Muscle layer of colon (tissue), 2 donors: ENCODE results near the gene RNU6-8.
A peak's percentile ranks its signal among the peaks of the same experiment; 100 is the strongest.

Source experiments
- H3K27ac ChIP-seq: one replicate; pipeline ENCODE4 v1.7.0; 2013; ENCODE audit warnings: low read depth, mild to moderate bottlenecking, low read length, moderate library complexity
- H3K27me3 ChIP-seq, 2 donors: one replicate each; pipeline ENCODE4 v1.7.0; 2013; ENCODE audit warnings: low read length in 2 of 2, mild to moderate bottlenecking in 2 of 2; ENCODE audit not compliant: insufficient read depth in 2 of 2, control insufficient read depth in 1 of 2
- H3K36me3 ChIP-seq: one replicate; pipeline ENCODE4 v1.7.0; 2013; ENCODE audit warnings: mild to moderate bottlenecking, low read length; ENCODE audit not compliant: insufficient read depth
- H3K4me1 ChIP-seq: one replicate; pipeline ENCODE4 v1.7.0; 2013; ENCODE audit warnings: mild to moderate bottlenecking, low read length; ENCODE audit not compliant: insufficient read depth
- H3K4me3 ChIP-seq, 2 donors: one replicate each; pipeline ENCODE4 v1.7.0; 2013; ENCODE audit warnings: low read length in 2 of 2, low read depth in 1 of 2, mild to moderate bottlenecking in 1 of 2, moderate library complexity in 1 of 2
- H3K9ac ChIP-seq: one replicate; pipeline ENCODE4 v1.7.0; 2013; ENCODE audit warnings: low read length
- H3K9me3 ChIP-seq: one replicate; pipeline ENCODE4 v1.7.0; 2013; ENCODE audit warnings: mild to moderate bottlenecking, low read length
- donor health status: abdominal sarcoma.
- donor health status: Adenocarcinoma of cecum.

The RNU6-8 gene

DNA sequence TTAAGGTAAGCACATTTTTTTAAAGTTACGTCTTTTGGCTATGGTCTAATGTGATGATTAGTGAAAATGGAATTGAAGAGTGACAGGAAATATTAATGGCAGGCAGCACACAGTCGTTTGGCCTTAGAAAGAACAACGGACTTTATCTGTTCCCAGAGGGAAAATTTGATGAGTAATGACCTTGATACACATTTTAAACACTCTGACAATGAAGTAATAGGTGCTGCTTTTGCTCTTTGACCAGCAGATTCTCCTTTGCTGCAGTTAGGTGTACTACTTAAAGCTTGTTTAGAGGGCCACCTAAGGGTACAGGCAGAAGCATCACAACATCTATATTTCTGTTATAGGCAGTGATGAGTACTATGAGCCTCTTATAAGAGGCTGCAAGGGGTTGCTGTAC is 27.1 kb upstream of the RNU6-8 start:
- Histone ChIP-seq H3K27me3 (no peaks in the 10 kb centered on the region), H3K36me3 (no peaks in the 10 kb centered on the region), H3K27ac (no peak overlapping the region), H3K9ac (no peak overlapping the region), H3K9me3 (no peaks in the 10 kb centered on the region), H3K4me1 (peaks cover 26% of the 10 kb centered on the region), H3K4me3 (no peak overlapping the region)

GRCh38 chr14:32226056-32226455 is 23.0 kb upstream of the RNU6-8 start:
- Histone ChIP-seq H3K36me3 (no peaks in the 10 kb centered on the region), H3K4me3 (no peak overlapping the region), H3K27ac (no peak overlapping the region), H3K9me3 (no peaks in the 10 kb centered on the region), H3K9ac (no peak overlapping the region), H3K27me3 (no peaks in the 10 kb centered on the region), H3K4me1 (peaks cover 18% of the 10 kb centered on the region)

DNA sequence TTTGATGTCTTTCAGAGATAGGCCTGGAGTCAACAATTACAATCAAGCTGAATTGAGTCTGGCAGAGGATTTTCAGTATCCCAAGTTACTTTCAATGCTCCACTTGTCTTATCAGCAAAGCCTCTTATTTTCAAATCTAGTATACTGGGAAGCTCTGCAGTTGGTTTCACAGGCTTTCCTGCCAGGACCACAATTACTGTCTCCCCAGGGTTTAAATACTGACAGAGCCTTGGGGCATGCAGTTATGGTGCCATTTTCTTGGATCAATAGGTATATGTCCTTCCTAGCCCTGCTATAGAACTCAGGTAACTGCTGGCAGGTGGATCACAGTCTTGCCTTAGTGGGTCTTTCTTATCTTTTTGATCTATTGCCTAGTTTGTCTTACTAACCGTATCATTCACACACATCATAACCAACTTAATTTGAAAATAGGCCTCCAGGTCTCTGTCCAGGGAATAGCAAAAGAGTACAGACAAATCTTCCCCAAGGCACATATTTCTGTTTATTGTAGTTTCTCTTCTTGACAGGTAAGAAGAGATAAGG is 22.4 kb upstream of the RNU6-8 start:
- peaks cover 12% of the 10 kb centered on the region for H3K4me1 ChIP-seq
- no peaks in the 10 kb centered on the region for H3K9me3 ChIP-seq
- H3K9ac ChIP-seq = peak overlapping the region; percentile 4
- H3K36me3 ChIP-seq = no peaks in the 10 kb centered on the region
- no peaks in the 10 kb centered on the region for H3K27me3 ChIP-seq
- H3K27ac ChIP-seq = no peak overlapping the region
- H3K4me3 ChIP-seq = no peak overlapping the region

DNA sequence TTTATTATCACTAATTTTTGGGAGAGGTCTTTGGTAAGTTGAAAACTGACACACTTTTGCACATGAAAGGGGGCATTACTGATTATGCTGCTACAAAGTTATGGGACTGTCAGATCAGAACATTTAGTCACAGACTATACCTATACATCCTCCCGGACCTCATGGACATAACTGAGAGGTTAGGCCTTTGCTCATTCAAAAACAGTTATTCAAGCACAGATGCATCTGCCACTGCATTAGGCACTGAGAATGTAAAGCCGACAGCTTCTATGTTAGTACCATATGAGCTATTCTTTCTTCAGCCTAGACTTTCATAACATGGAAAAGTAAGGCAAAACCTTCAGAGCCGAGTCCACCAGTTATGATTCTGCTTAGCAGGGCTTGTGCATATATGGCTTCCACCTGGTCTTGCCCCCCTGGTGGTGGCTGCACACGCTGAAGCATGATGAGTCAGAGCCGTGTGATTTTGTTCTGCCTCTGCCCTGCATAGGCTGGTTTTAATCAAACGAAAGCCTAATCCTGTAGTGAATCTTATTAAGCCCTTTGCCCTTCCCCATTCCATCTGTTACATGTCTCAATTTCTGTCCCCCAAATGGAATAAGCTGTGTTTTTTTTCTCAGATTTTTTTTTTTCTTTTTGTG is 21.8 kb upstream of the RNU6-8 start:
- Histone ChIP-seq H3K9me3 (no peaks in the 10 kb centered on the region), H3K27me3 (no peaks in the 10 kb centered on the region), H3K4me3 (no peak overlapping the region), H3K9ac (peak overlapping the region; percentile 4), H3K27ac (no peak overlapping the region), H3K4me1 (peaks cover 6% of the 10 kb centered on the region), H3K36me3 (no peaks in the 10 kb centered on the region)

DNA sequence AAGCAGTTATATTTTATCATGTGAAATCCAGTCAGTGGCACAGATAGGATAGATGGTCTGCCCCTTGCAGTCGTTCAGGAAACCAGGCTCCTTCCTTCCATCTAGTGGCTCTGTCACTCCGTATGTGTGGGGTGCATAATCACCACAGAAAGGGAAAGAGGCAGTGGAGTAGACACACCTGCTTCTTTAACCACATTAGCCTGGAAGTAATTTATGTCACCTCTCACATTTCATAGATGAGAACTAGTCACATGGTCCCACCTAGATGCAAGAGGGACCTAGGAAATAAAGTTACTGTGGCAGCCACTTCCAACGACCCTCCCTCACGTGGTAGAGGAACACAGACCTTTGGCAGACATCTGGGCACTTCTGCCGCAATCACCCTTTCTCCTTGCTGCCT is 14.2 kb upstream of the RNU6-8 start:
- H3K27me3 ChIP-seq = no peaks in the 10 kb centered on the region
- no peak overlapping the region for H3K9ac ChIP-seq
- no peaks in the 10 kb centered on the region for H3K9me3 ChIP-seq
- no peak overlapping the region for H3K4me3 ChIP-seq
- H3K36me3 ChIP-seq = no peaks in the 10 kb centered on the region
- H3K4me1 ChIP-seq = no peaks in the 10 kb centered on the region
- H3K27ac ChIP-seq = no peak overlapping the region

- Histone ChIP-seq H3K27me3 (no peaks in the 10 kb centered on the region), H3K27ac (no peak overlapping the region), H3K36me3 (no peaks in the 10 kb centered on the region), H3K9me3 (no peaks in the 10 kb centered on the region), H3K9ac (no peak overlapping the region), H3K4me3 (no peak overlapping the region), H3K4me1 (no peaks in the 10 kb centered on the region)
These were observed 9.8 kb upstream of the RNU6-8 start for GRCh38 chr14:32212833-32213232.

DNA sequence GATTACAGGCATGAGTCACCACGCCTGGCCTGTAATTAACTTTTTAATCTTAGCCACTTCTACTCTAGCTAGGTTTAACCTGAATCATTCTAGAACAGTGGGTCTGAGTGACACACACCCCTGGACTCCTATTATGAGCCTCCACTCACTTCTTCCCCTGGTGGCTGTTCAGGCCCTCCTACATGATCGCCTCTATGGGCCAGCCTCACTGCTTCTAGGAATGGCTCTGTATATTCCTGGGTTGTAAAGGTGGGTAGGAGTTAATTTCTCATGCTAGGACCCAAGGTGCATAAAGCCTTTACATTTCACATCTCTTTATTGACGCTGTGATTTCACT is 8.0 kb upstream of the RNU6-8 start:
- H3K4me1 ChIP-seq = no peaks in the 10 kb centered on the region
- H3K27ac ChIP-seq = no peak overlapping the region
- no peak overlapping the region for H3K4me3 ChIP-seq
- H3K36me3 ChIP-seq = no peaks in the 10 kb centered on the region
- no peaks in the 10 kb centered on the region for H3K9me3 ChIP-seq
- H3K9ac ChIP-seq = no peak overlapping the region
- H3K27me3 ChIP-seq = no peaks in the 10 kb centered on the region

- Histone ChIP-seq H3K4me3 (no peak overlapping the region), H3K9ac (no peak overlapping the region), H3K4me1 (no peaks in the 10 kb centered on the region), H3K27ac (no peak overlapping the region), H3K9me3 (no peaks in the 10 kb centered on the region), H3K27me3 (no peaks in the 10 kb centered on the region), H3K36me3 (no peaks in the 10 kb centered on the region)
These were observed 6.4 kb upstream of the RNU6-8 start for GRCh38 chr14:32209471-32209870.

DNA sequence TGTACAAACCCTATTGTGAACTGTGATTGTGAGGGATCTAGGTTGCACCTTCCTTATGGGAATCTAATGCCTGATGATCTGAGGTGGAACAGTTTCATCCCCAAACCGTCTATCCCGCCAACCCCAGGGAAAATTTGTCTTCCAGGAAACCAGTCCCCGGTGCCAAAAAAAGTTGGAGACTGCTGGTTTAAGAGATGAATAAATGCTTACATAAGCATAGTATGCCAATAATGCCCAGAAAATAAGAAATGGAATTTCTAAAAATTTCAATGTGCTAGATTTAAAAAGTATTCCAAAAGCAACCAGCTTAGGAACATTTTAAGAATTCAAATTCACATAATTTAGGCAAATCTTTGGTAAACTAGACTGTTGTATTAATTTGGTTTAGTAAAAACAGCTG is 5.4 kb upstream of the RNU6-8 start:
- Histone ChIP-seq H3K36me3 (no peaks in the 10 kb centered on the region), H3K9ac (no peak overlapping the region)

GRCh38 chr14:32206552-32206951 is 3.5 kb upstream of the RNU6-8 start:
- H3K36me3 ChIP-seq = no peaks in the 10 kb centered on the region
- peaks cover 10% of the 10 kb centered on the region for H3K4me1 ChIP-seq
- no peak overlapping the region for H3K9ac ChIP-seq
- no peaks in the 10 kb centered on the region for H3K27me3 ChIP-seq
- H3K9me3 ChIP-seq = no peaks in the 10 kb centered on the region
- H3K27ac ChIP-seq = no peak overlapping the region
- H3K4me3 ChIP-seq = no peak overlapping the region

More for the DNA sequence above, 5.4 kb upstream of the RNU6-8 start:
- H3K27ac ChIP-seq = no peak overlapping the region
- H3K4me3 ChIP-seq = no peak overlapping the region
- no peaks in the 10 kb centered on the region for H3K4me1 ChIP-seq
- H3K27me3 ChIP-seq = no peaks in the 10 kb centered on the region
- no peaks in the 10 kb centered on the region for H3K9me3 ChIP-seq

- Histone ChIP-seq H3K9me3 (no peaks in the 10 kb centered on the region), H3K27me3 (no peaks in the 10 kb centered on the region), H3K27ac (no peak overlapping the region), H3K4me3 (no peak overlapping the region), H3K4me1 (peaks cover 10% of the 10 kb centered on the region), H3K36me3 (no peaks in the 10 kb centered on the region), H3K9ac (no peak overlapping the region)
These were observed 2.9 kb upstream of the RNU6-8 start for GRCh38 chr14:32205984-32206383.

DNA sequence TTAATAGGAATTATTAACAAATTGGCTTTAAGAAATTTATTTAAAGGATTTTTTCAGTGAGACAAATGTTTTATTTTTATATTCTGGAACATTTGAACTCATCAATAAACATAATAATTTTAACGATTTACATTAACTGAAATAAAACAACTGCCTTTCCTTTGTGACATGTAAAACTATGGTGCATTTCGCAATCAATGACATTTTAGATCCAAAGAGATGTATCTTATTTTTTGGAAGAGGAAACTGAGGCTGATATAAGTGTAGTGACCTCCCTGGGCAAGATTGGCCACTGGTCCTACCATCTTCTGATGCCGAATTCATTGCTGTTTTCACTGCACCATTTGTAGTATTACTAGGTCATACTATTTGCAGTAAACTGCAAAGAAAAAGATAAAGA is 2.5 kb upstream of the RNU6-8 start:
- no peaks in the 10 kb centered on the region for H3K27me3 ChIP-seq
- H3K9ac ChIP-seq = no peak overlapping the region
- no peak overlapping the region for H3K27ac ChIP-seq
- no peaks in the 10 kb centered on the region for H3K9me3 ChIP-seq
- no peak overlapping the region for H3K4me3 ChIP-seq
- no peaks in the 10 kb centered on the region for H3K36me3 ChIP-seq
- H3K4me1 ChIP-seq = peaks cover 10% of the 10 kb centered on the region
